ENCODE measurements around the gene MDC1. TPM values are rescaled to one million over a fixed set of nuclear protein-coding genes. Genes with fewer than 3 reads are reported as not detected.
"Not testable (repeated sequence)": the region's sequence is repeated elsewhere in the genome, so short reads cannot be mapped to it uniquely, and the experiment has no call there.

Gene MDC1
- total RNA-seq, 2 experiments from 2014 or later: 50.5 to 56.8 TPM

- TF ChIP-seq, protein P1, sequence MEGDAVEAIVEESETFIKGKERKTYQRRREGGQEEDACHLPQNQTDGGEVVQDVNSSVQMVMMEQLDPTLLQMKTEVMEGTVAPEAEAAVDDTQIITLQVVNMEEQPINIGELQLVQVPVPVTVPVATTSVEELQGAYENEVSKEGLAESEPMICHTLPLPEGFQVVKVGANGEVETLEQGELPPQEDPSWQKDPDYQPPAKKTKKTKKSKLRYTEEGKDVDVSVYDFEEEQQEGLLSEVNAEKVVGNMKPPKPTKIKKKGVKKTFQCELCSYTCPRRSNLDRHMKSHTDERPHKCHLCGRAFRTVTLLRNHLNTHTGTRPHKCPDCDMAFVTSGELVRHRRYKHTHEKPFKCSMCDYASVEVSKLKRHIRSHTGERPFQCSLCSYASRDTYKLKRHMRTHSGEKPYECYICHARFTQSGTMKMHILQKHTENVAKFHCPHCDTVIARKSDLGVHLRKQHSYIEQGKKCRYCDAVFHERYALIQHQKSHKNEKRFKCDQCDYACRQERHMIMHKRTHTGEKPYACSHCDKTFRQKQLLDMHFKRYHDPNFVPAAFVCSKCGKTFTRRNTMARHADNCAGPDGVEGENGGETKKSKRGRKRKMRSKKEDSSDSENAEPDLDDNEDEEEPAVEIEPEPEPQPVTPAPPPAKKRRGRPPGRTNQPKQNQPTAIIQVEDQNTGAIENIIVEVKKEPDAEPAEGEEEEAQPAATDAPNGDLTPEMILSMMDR (IDR thresholded peaks at IDR 0.05): no peak
- intact Hi-C loops (cut with DNase I, micrococcal nuclease): loop anchor here (1.0 to 5.0 kb wide), 4 partner anchors 38 to 178 kb away; partner anchors contain the start of genes MRPS18B (in 2 of the 2), PPP1R10 (in 2 of the 2) and ABCF1 (in 1 of the 2)
- Mint-ChIP-seq H3K36me3 (ENCODE audit: low read depth) (peaks cover 67% of the 10 kb centered on the region), H3K4me1 (ENCODE audit: low read depth) (peaks cover 74% of the 10 kb centered on the region), H3K27me3 (no peaks in the 10 kb centered on the region), H3K27ac (peak overlapping the region; percentile 95), H3K9me3 (no peaks in the 10 kb centered on the region), H3K4me3 (peak overlapping the region; percentile 99)
- peak overlapping the region; percentile 73 for H3K4me3 ChIP-seq (ENCODE audit: low read length)
- ChIA-PET CTCF (interaction anchor here (1.7 to 20.2 kb wide), 3 partner anchors 11 to 108 kb away, joined by 6 to 526 read pairs (median 70); partner anchors contain the start of gene DHX16), POLR2A (interaction anchor here (0.7 to 11.0 kb wide), 16 partner anchors 10 to 507 kb away, joined by 3 to 381 read pairs (median 8); partner anchors contain the start of genes ABCF1, DHX16, GTF2H4 and MRPS18B)
- ATAC-seq (ENCODE audit: poor library complexity): no peak
- H3K27ac ChIP-seq (ENCODE audit: low read depth in 1 of 2, low read length in 2 of 2): peak overlapping the region; percentile 82 to 85
- no peaks in the 10 kb centered on the region for H3K9me3 ChIP-seq (ENCODE audit: control insufficient read depth in 1 of 2, insufficient read depth in 1 of 2, low read length in 2 of 2)
- no peaks in the 10 kb centered on the region for H3K27me3 ChIP-seq (ENCODE audit: control insufficient read depth in 1 of 2, insufficient read depth in 2 of 2, low read length in 2 of 2)
- peaks cover 73% of the 10 kb centered on the region for H3K4me1 ChIP-seq (ENCODE audit: insufficient read depth, low read length)
- DNase-seq: peak; percentile 30 to 74 (median 48)
- peaks cover 35% of the 10 kb centered on the region for H3K36me3 ChIP-seq (ENCODE audit: insufficient read depth, low read length)
Observed at GRCh38 chr6:30720738-30721197, 3.7 kb upstream of the MDC1 start.

- peak within 1 kb of the TSS; percentile 73 for H3K4me3 ChIP-seq (ENCODE audit: low read length)
- TF ChIP-seq, protein P1 (IDR thresholded peaks at IDR 0.05): no peak
Observed at GRCh38 chr6:30719791-30720737, 3.0 kb upstream of the MDC1 start, which contains the start of gene TUBB. TUBB (plus strand) TSS chr6:30720352; CDS start chr6:30720507, 155 bp downstream.

DNA sequence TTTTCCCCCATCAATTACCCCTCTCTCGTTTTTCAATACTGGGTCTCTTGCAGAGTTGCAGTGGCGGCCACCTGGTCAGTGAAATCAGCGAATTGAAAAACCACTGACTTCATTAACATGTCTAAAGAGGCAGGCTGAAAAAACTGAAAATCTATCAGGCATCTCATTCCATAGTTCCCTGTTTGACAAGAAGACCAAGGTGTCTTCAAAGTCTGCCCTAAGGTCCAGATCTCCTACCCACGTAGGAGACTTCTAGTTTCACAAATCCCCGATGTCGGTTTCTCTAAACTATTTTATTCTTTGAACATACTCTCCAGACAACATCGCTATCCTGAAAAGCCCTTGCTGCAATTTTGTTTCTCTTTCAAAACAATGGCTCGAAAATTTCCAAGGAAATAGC lies 2.3 kb upstream of the MDC1 start:
- peak overlapping the region; percentile 99 for H3K4me3 Mint-ChIP-seq
- H3K36me3 Mint-ChIP-seq (ENCODE audit: low read depth): peaks cover 68% of the 10 kb centered on the region
- H3K9me3 ChIP-seq (ENCODE audit: control insufficient read depth in 1 of 2, insufficient read depth in 1 of 2, low read length in 2 of 2): no peaks in the 10 kb centered on the region
- peak overlapping the region; percentile 53 to 82 for H3K27ac ChIP-seq (ENCODE audit: low read depth in 1 of 2, low read length in 2 of 2)
- ChIA-PET POLR2A (interaction anchor here (1.2 to 11.0 kb wide), 4 partner anchors 28 to 105 kb away, joined by 3 to 381 read pairs (median 37); partner anchors contain the start of gene DHX16), CTCF (interaction anchor here (6.6 to 20.2 kb wide), 2 partner anchors 12 to 41 kb away, joined by 70 to 526 read pairs; partner anchors contain the start of gene DHX16)
- no peaks in the 10 kb centered on the region for H3K27me3 Mint-ChIP-seq
- DNase-seq (peak in 1 of 14 experiments; percentile 2), ATAC-seq (ENCODE audit: poor library complexity) (no peak)
- peak overlapping the region; percentile 73 for H3K4me3 ChIP-seq (ENCODE audit: low read length)
- H3K4me1 Mint-ChIP-seq (ENCODE audit: low read depth): peaks cover 64% of the 10 kb centered on the region
- H3K4me1 ChIP-seq (ENCODE audit: insufficient read depth, low read length): peaks cover 62% of the 10 kb centered on the region
- H3K9me3 Mint-ChIP-seq: no peaks in the 10 kb centered on the region
- TF ChIP-seq, protein P1 (IDR thresholded peaks at IDR 0.05): no peak
- H3K27me3 ChIP-seq (ENCODE audit: control insufficient read depth in 1 of 2, insufficient read depth in 2 of 2, low read length in 2 of 2): no peaks in the 10 kb centered on the region
- peaks cover 25% of the 10 kb centered on the region for H3K36me3 ChIP-seq (ENCODE audit: insufficient read depth, low read length)
- H3K27ac Mint-ChIP-seq: peak overlapping the region; percentile 95
- intact Hi-C loops (cut with DNase I, micrococcal nuclease): loop anchor here in 1 of 2 experiments (5.0 kb wide), 1 partner anchor 162 kb away; the partner anchor contains the start of genes GNL1 and PRR3

More at GRCh38 chr6:30719791-30720737, 3.0 kb upstream of the MDC1 start, which contains the start of gene TUBB:
- Mint-ChIP-seq H3K36me3 (ENCODE audit: low read depth) (peaks cover 68% of the 10 kb centered on the region), H3K27me3 (no peaks in the 10 kb centered on the region), H3K27ac (peak within 1 kb of the TSS; percentile 95), H3K4me1 (ENCODE audit: low read depth) (peaks cover 71% of the 10 kb centered on the region), H3K9me3 (no peaks in the 10 kb centered on the region), H3K4me3 (peak within 1 kb of the TSS; percentile 99)
- Histone ChIP-seq H3K9me3 (ENCODE audit: control insufficient read depth in 1 of 2, insufficient read depth in 1 of 2, low read length in 2 of 2) (no peaks in the 10 kb centered on the region), H3K27me3 (ENCODE audit: control insufficient read depth in 1 of 2, insufficient read depth in 2 of 2, low read length in 2 of 2) (no peaks in the 10 kb centered on the region), H3K27ac (ENCODE audit: low read depth in 1 of 2, low read length in 2 of 2) (peak within 1 kb of the TSS; percentile 82 to 85), H3K4me1 (ENCODE audit: insufficient read depth, low read length) (peaks cover 67% of the 10 kb centered on the region), H3K36me3 (ENCODE audit: insufficient read depth, low read length) (peaks cover 29% of the 10 kb centered on the region)
- intact Hi-C loops (cut with DNase I, micrococcal nuclease): loop anchor here (5.0 kb wide), 3 partner anchors 148 to 178 kb away; partner anchors contain the start of genes ABCF1 (in 1 of the 2), GNL1 (in 1 of the 2) and PRR3 (in 1 of the 2)
- POLR2A ChIA-PET: interaction anchor here (1.2 to 11.0 kb wide), 11 partner anchors 16 to 506 kb away, joined by 3 to 381 read pairs (median 17); partner anchors contain the start of genes ABCF1, DHX16, MRPS18B and PPP1R10
- DNase-seq (peak; percentile 88 to 98 (median 94)), ATAC-seq (ENCODE audit: poor library complexity) (peak; percentile 63)
- CTCF ChIA-PET: interaction anchor here (1.7 to 20.2 kb wide), 3 partner anchors 12 to 107 kb away, joined by 6 to 526 read pairs (median 70); partner anchors contain the start of gene DHX16

- H3K9me3 ChIP-seq (ENCODE audit: control insufficient read depth in 1 of 2, insufficient read depth in 1 of 2, low read length in 2 of 2); H3K27me3 ChIP-seq (ENCODE audit: control insufficient read depth in 1 of 2, insufficient read depth in 2 of 2, low read length in 2 of 2); H3K9me3 Mint-ChIP-seq; H3K27me3 Mint-ChIP-seq; ATAC-seq (ENCODE audit: poor library complexity): not testable (repeated sequence)
- intact Hi-C loops (cut with DNase I, micrococcal nuclease): loop anchor here (1.0 to 5.0 kb wide), 3 partner anchors 31 to 229 kb away; partner anchors contain the start of genes GNL1 (in 1 of the 2), HLA-E (in 1 of the 2) and PRR3 (in 1 of the 2)
- H3K36me3 ChIP-seq (ENCODE audit: insufficient read depth, low read length): peaks cover 22% of the 10 kb centered on the region
- H3K4me1 ChIP-seq (ENCODE audit: insufficient read depth, low read length): peaks cover 50% of the 10 kb centered on the region
- peak overlapping the region; percentile 81 for H3K4me3 ChIP-seq (ENCODE audit: low read length)
- peak overlapping the region; percentile 96 for H3K27ac Mint-ChIP-seq
- peak in 1 of 14 experiments; percentile 2 for DNase-seq
- H3K27ac ChIP-seq (ENCODE audit: low read depth in 1 of 2, low read length in 2 of 2): peak overlapping the region in 1 of 2 donors; percentile 71
- ChIA-PET CTCF (interaction anchor here (0.9 to 20.2 kb wide), 7 partner anchors 9 to 175 kb away, joined by 3 to 526 read pairs (median 4); partner anchors contain the start of genes DHX16 and MRPS18B), POLR2A (interaction anchor here (0.7 to 11.0 kb wide), 17 partner anchors 9 to 505 kb away, joined by 3 to 381 read pairs (median 8); partner anchors contain the start of genes ABCF1, DHX16, GNL1 and MRPS18B)
- H3K4me3 Mint-ChIP-seq: peak overlapping the region; percentile 95
- peaks cover 68% of the 10 kb centered on the region for H3K36me3 Mint-ChIP-seq (ENCODE audit: low read depth)
- H3K4me1 Mint-ChIP-seq (ENCODE audit: low read depth): peaks cover 53% of the 10 kb centered on the region
Observed at GRCh38 chr6:30717845-30718720, 1.0 kb upstream of the MDC1 start.

Measured in CD4-positive, alpha-beta T cell (primary cell).